ENCODE results near the gene NUDT16. TPM values are rescaled to one million over a fixed set of nuclear protein-coding genes. Genes with fewer than 3 reads are reported as not detected.

The NUDT16 gene
- total RNA-seq, 2 donors from 2014 or later: 15.2 to 21.1 TPM

DNA sequence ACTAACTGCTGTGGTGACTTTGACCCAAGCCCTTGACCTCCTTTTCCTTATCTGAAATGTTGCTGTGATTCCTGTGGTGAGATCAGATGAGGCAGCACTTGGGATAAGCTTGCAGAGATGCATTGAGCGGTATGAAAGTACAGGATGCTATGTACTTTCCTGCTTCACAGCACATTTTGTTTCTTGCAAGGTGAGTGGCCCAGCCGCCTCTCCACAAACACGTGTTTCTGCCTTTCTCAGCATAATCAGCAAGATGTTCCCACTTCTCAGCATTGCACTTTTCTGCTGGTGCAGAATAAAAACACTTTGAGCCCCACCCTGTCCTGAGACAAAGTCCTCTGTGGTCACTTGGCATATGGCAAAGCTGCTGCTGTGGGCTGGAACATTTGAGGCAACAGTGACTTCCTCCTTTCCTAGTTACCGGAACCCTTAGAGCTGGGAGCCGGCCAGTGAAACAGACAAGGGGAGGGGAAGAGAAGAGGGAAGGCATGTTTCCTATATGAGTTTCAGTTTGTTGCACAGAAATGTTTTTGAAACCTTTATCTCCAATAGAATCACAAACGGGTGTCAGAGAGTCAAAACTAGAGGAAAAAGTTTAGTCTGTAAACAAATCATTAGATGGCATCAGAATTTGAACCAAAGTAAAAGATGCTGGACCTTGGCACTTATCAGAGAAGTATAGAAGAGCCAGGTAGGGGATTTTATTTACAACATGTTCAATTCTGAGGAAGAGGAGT, 5.0 kb downstream of the NUDT16 start:
- Histone ChIP-seq H3K36me3 (ENCODE audit: control insufficient read depth, insufficient read depth, low read length) (peaks cover 11% of the 10 kb centered on the region), H3K27ac (ENCODE audit: low read depth, low read length) (no peak overlapping the region), H3K4me1 (ENCODE audit: control insufficient read depth, insufficient read depth, low read length) (peaks cover 3% of the 10 kb centered on the region), H3K27me3 (ENCODE audit: control insufficient read depth, insufficient read depth, low read length, poor library complexity, severe bottlenecking) (no peaks in the 10 kb centered on the region), H3K9me3 (ENCODE audit: control insufficient read depth, low read length) (no peaks in the 10 kb centered on the region), H3K9ac (ENCODE audit: extremely low read depth, low read length, poor library complexity, severe bottlenecking) (no peak overlapping the region), H3K4me3 (ENCODE audit: low read length) (no peak overlapping the region)
- no peaks in the 10 kb centered on the region for H3K27me3 Mint-ChIP-seq (ENCODE audit: insufficient read depth)
- H3K4me3 Mint-ChIP-seq: no peak overlapping the region
- H3K27ac Mint-ChIP-seq: no peak overlapping the region
- peaks cover 37% of the 10 kb centered on the region for H3K4me1 Mint-ChIP-seq
- WGBS, 2 experiments (ENCODE audit: insufficient coverage in 1 of 2, insufficient read length in 1 of 2): 85 to 93% methylated on average over 4 to 6 of the region's 6 CpGs
- H3K9me3 Mint-ChIP-seq: no peaks in the 10 kb centered on the region
- DNase-seq: no peak
- no peak for TF ChIP-seq CTCF (conservative IDR thresholded peaks at IDR 0.05)
- peaks cover 24% of the 10 kb centered on the region for H3K36me3 Mint-ChIP-seq (ENCODE audit: low read depth)

GRCh38 chr3:131387796-131388489, 6.4 kb downstream of the NUDT16 start:
- Histone ChIP-seq H3K36me3 (ENCODE audit: control insufficient read depth, insufficient read depth, low read length) (peaks cover 11% of the 10 kb centered on the region), H3K4me3 (ENCODE audit: low read length) (no peak overlapping the region), H3K27ac (ENCODE audit: low read depth, low read length) (no peak overlapping the region), H3K4me1 (ENCODE audit: control insufficient read depth, insufficient read depth, low read length) (peaks cover 3% of the 10 kb centered on the region), H3K9ac (ENCODE audit: extremely low read depth, low read length, poor library complexity, severe bottlenecking) (no peak overlapping the region), H3K9me3 (ENCODE audit: control insufficient read depth, low read length) (no peaks in the 10 kb centered on the region), H3K27me3 (ENCODE audit: control insufficient read depth, insufficient read depth, low read length, poor library complexity, severe bottlenecking) (no peaks in the 10 kb centered on the region)
- H3K9me3 Mint-ChIP-seq: no peaks in the 10 kb centered on the region
- no peaks in the 10 kb centered on the region for H3K27me3 Mint-ChIP-seq (ENCODE audit: insufficient read depth)
- no peak overlapping the region for H3K4me3 Mint-ChIP-seq
- peaks cover 30% of the 10 kb centered on the region for H3K4me1 Mint-ChIP-seq
- H3K27ac Mint-ChIP-seq: peak overlapping the region; percentile 1
- 72 to 100% methylated on average over 1 of the region's 1 CpG for WGBS, 2 experiments (ENCODE audit: insufficient coverage in 1 of 2, insufficient read length in 1 of 2)
- no peak for DNase-seq
- no peak for TF ChIP-seq CTCF (conservative IDR thresholded peaks at IDR 0.05)
- peaks cover 24% of the 10 kb centered on the region for H3K36me3 Mint-ChIP-seq (ENCODE audit: low read depth)

DNA sequence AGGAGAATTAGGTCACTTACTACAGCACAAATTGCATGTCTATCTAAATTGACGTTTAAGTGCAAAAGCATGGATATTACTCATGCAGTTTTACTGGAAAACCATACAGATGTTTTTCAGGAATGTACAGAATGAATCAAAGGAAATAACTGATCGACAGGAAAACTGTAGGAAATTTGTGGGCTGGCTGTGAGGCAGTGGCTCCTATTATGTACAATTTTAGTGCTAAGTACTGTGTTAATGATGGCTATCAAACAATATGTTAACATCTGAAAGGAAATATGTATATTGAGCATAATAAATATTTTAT, 6.9 kb downstream of the NUDT16 start:
- Histone ChIP-seq H3K9me3 (ENCODE audit: control insufficient read depth, low read length) (no peaks in the 10 kb centered on the region), H3K4me1 (ENCODE audit: control insufficient read depth, insufficient read depth, low read length) (peaks cover 3% of the 10 kb centered on the region), H3K27me3 (ENCODE audit: control insufficient read depth, insufficient read depth, low read length, poor library complexity, severe bottlenecking) (no peaks in the 10 kb centered on the region), H3K27ac (ENCODE audit: low read depth, low read length) (no peak overlapping the region), H3K36me3 (ENCODE audit: control insufficient read depth, insufficient read depth, low read length) (peaks cover 11% of the 10 kb centered on the region), H3K9ac (ENCODE audit: extremely low read depth, low read length, poor library complexity, severe bottlenecking) (no peak overlapping the region), H3K4me3 (ENCODE audit: low read length) (no peak overlapping the region)
- Mint-ChIP-seq H3K27ac (no peak overlapping the region), H3K4me3 (no peak overlapping the region), H3K4me1 (peaks cover 30% of the 10 kb centered on the region), H3K27me3 (ENCODE audit: insufficient read depth) (no peaks in the 10 kb centered on the region), H3K9me3 (no peaks in the 10 kb centered on the region), H3K36me3 (ENCODE audit: low read depth) (peaks cover 20% of the 10 kb centered on the region)
- no peak for DNase-seq
- WGBS, 2 experiments (ENCODE audit: insufficient coverage in 1 of 2, insufficient read length in 1 of 2): 85 to 93% methylated on average over 2 of the region's 2 CpGs
- no peak for TF ChIP-seq CTCF (conservative IDR thresholded peaks at IDR 0.05)
